Heart left ventricle (tissue), 13 donors: ENCODE results near the gene FAM53C.

ENCODE experiments used
- CTCF ChIP-seq, 12 donors: fragments of 200-600 bp; sonication (generic) in 4 of 12; IDR thresholded peaks; one replicate each; pipeline versions ENCODE4 v1.5.0 to v1.8.0; 2018 to 2022; ENCODE audit warnings: antibody characterized with exemption in 12 of 12, mild to moderate bottlenecking in 5 of 12
- POLR2A ChIP-seq, 2 donors: fragments of 450-650 bp; IDR thresholded peaks; one replicate each; pipeline ENCODE4 v1.6.1; 2017; ENCODE audit warnings: antibody characterized with exemption in 2 of 2, mild to moderate bottlenecking in 2 of 2, moderate library complexity in 2 of 2
- donor health status: ischemic (EF 13 %, LVEDD 7.1; RV severe dilation, severe dysfunction).
- donor health status: DM: no; HTN: yes; CAD: no.
- donor health status: DM: no; HTN: no; CAD: no.
- donor health status: ischemic (EF 25% LVEDD 6.9; RV normal size, moderate dysfunction).
- donor health status: ischemic (EF 25% LVEDD 5.7; RV mildly dilated, moderate dysfunction).
- donor health status: ischemic (EF 35%, LVEDD 5.7; RV mildly dilated, moderate dysfunction).
- donor health status: nonischemic (EF 11% LVEDD 7.7; RV severe dilation, severe dysfunction).
- donor health status: DM: yes; HTN: yes; CAD: no.
- donor health status: PGD.
- donor health status: ischemic (EF 29% LVEDD 5.4; RV normal size, mild dysfunction).
- donor health status: nonischemic (EF 23%, LVEDD 6.1; RV moderate dilation, normal function).

- TF ChIP-seq POLR2A (IDR thresholded peaks at IDR 0.05) (no peak), CTCF (IDR thresholded peaks at IDR 0.05) (no peak)
Measured at GRCh38 chr5:138369706-138370105, 31.6 kb downstream of the FAM53C start.
